ENCODE data around the gene PRDM13. TPM values are rescaled to one million over a fixed set of nuclear protein-coding genes. Genes with fewer than 3 reads are reported as not detected.
"Not testable (repeated sequence)": the region's sequence is repeated elsewhere in the genome, so short reads cannot be mapped to it uniquely, and the experiment has no call there.

PRDM13 gene
- total RNA-seq, 3 donors from 2014 or later: 0.13 TPM; not detected in 2

GRCh38 chr6:99608886-99609482 is 2.4 kb downstream of the PRDM13 start:
- Mint-ChIP-seq H3K4me1 (ENCODE audit: low read depth) (peaks cover 37% of the 10 kb centered on the region), H3K36me3 (ENCODE audit: insufficient read depth) (peaks cover 2% of the 10 kb centered on the region), H3K4me3 (no peak overlapping the region), H3K9me3 (no peaks in the 10 kb centered on the region), H3K27me3 (ENCODE audit: low read depth) (peaks cover 80% of the 10 kb centered on the region)
- DNase-seq (no peak), ATAC-seq (no peak)

- Mint-ChIP-seq H3K4me3 (no peak overlapping the region), H3K27me3 (ENCODE audit: low read depth) (peaks cover 79% of the 10 kb centered on the region)
- ATAC-seq: no peak
Measured at GRCh38 chr6:99609905-99610489, 3.4 kb downstream of the PRDM13 start.

GRCh38 chr6:99611148-99611547 is 4.5 kb downstream of the PRDM13 start:
- ATAC-seq (peak; percentile 61 to 67), DNase-seq (no peak)
- Mint-ChIP-seq H3K9me3 (no peaks in the 10 kb centered on the region), H3K4me1 (ENCODE audit: low read depth) (peaks cover 34% of the 10 kb centered on the region), H3K36me3 (ENCODE audit: insufficient read depth) (peaks cover 2% of the 10 kb centered on the region), H3K27me3 (ENCODE audit: low read depth) (peaks cover 77% of the 10 kb centered on the region), H3K4me3 (no peak overlapping the region)

More at GRCh38 chr6:99609905-99610489, 3.4 kb downstream of the PRDM13 start:
- Mint-ChIP-seq H3K4me1 (ENCODE audit: low read depth) (peaks cover 34% of the 10 kb centered on the region), H3K9me3 (no peaks in the 10 kb centered on the region), H3K36me3 (ENCODE audit: insufficient read depth) (peaks cover 2% of the 10 kb centered on the region)
- no peak for DNase-seq

- H3K4me1 Mint-ChIP-seq (ENCODE audit: low read depth): peaks cover 34% of the 10 kb centered on the region
- peaks cover 77% of the 10 kb centered on the region for H3K27me3 Mint-ChIP-seq (ENCODE audit: low read depth)
- DNase-seq: no peak
- no peak for ATAC-seq
- H3K9me3 Mint-ChIP-seq: no peaks in the 10 kb centered on the region
- H3K4me3 Mint-ChIP-seq: no peak overlapping the region
- peaks cover 2% of the 10 kb centered on the region for H3K36me3 Mint-ChIP-seq (ENCODE audit: insufficient read depth)
Measured at GRCh38 chr6:99612551-99613408, 6.1 kb downstream of the PRDM13 start.

GRCh38 chr6:99613409-99613704 is 6.7 kb downstream of the PRDM13 start:
- H3K36me3 Mint-ChIP-seq (ENCODE audit: insufficient read depth): peaks cover 2% of the 10 kb centered on the region
- H3K4me1 Mint-ChIP-seq (ENCODE audit: low read depth): peaks cover 32% of the 10 kb centered on the region
- peaks cover 77% of the 10 kb centered on the region for H3K27me3 Mint-ChIP-seq (ENCODE audit: low read depth)
- peak; percentile 57 to 64 for ATAC-seq
- no peaks in the 10 kb centered on the region for H3K9me3 Mint-ChIP-seq
- DNase-seq: no peak
- H3K4me3 Mint-ChIP-seq: no peak overlapping the region

- ATAC-seq (peak; percentile 67 to 72), DNase-seq (no peak)
- no peaks in the 10 kb centered on the region for H3K9me3 Mint-ChIP-seq
- H3K36me3 Mint-ChIP-seq (ENCODE audit: insufficient read depth): peaks cover 1% of the 10 kb centered on the region
- peak overlapping the region; percentile 63 for H3K4me3 Mint-ChIP-seq
- peaks cover 31% of the 10 kb centered on the region for H3K4me1 Mint-ChIP-seq (ENCODE audit: low read depth)
- H3K27me3 Mint-ChIP-seq (ENCODE audit: low read depth): peaks cover 75% of the 10 kb centered on the region
Measured at GRCh38 chr6:99613705-99614429, 7.2 kb downstream of the PRDM13 start.

GRCh38 chr6:99614430-99615186 is 8.0 kb downstream of the PRDM13 start:
- no peaks in the 10 kb centered on the region for H3K36me3 Mint-ChIP-seq (ENCODE audit: insufficient read depth)
- ATAC-seq (peak in 1 of 2 donors; percentile 19), DNase-seq (no peak)
- H3K27me3 Mint-ChIP-seq (ENCODE audit: low read depth): peaks cover 76% of the 10 kb centered on the region
- H3K9me3 Mint-ChIP-seq: no peaks in the 10 kb centered on the region
- H3K4me1 Mint-ChIP-seq (ENCODE audit: low read depth): peaks cover 28% of the 10 kb centered on the region
- peak overlapping the region; percentile 63 for H3K4me3 Mint-ChIP-seq

GRCh38 chr6:99617131-99617530 is 10.5 kb downstream of the PRDM13 start:
- H3K36me3 Mint-ChIP-seq (ENCODE audit: insufficient read depth): no peaks in the 10 kb centered on the region
- no peaks in the 10 kb centered on the region for H3K9me3 Mint-ChIP-seq
- peaks cover 9% of the 10 kb centered on the region for H3K4me1 Mint-ChIP-seq (ENCODE audit: low read depth)
- DNase-seq (no peak), ATAC-seq (no peak)
- H3K4me3 Mint-ChIP-seq: no peak overlapping the region
- peaks cover 80% of the 10 kb centered on the region for H3K27me3 Mint-ChIP-seq (ENCODE audit: low read depth)

GRCh38 chr6:99618649-99619408 is 12.2 kb downstream of the PRDM13 start:
- DNase-seq (no peak), ATAC-seq (no peak)
- H3K4me1 Mint-ChIP-seq (ENCODE audit: low read depth): peaks cover 9% of the 10 kb centered on the region
- H3K36me3 Mint-ChIP-seq (ENCODE audit: insufficient read depth): no peaks in the 10 kb centered on the region
- H3K27me3 Mint-ChIP-seq (ENCODE audit: low read depth): peaks cover 86% of the 10 kb centered on the region
- H3K4me3 Mint-ChIP-seq: no peak overlapping the region
- no peaks in the 10 kb centered on the region for H3K9me3 Mint-ChIP-seq

- H3K4me1 Mint-ChIP-seq (ENCODE audit: low read depth): peaks cover 8% of the 10 kb centered on the region
- peaks cover 88% of the 10 kb centered on the region for H3K27me3 Mint-ChIP-seq (ENCODE audit: low read depth)
- ATAC-seq (no peak), DNase-seq (no peak)
- H3K4me3 Mint-ChIP-seq: no peak overlapping the region
- no peaks in the 10 kb centered on the region for H3K36me3 Mint-ChIP-seq (ENCODE audit: insufficient read depth)
- no peaks in the 10 kb centered on the region for H3K9me3 Mint-ChIP-seq
Measured at GRCh38 chr6:99619409-99619762, 12.8 kb downstream of the PRDM13 start.

- H3K4me3 Mint-ChIP-seq; H3K4me1 Mint-ChIP-seq (ENCODE audit: low read depth); H3K36me3 Mint-ChIP-seq (ENCODE audit: insufficient read depth); DNase-seq; H3K9me3 Mint-ChIP-seq; ATAC-seq: not testable (repeated sequence)
- H3K27me3 Mint-ChIP-seq (ENCODE audit: low read depth): peaks cover 84% of the 10 kb centered on the region
Measured at GRCh38 chr6:99622044-99622443, 15.4 kb downstream of the PRDM13 start.

- H3K4me3 Mint-ChIP-seq: no peak overlapping the region
- H3K36me3 Mint-ChIP-seq (ENCODE audit: insufficient read depth): no peaks in the 10 kb centered on the region
- no peaks in the 10 kb centered on the region for H3K9me3 Mint-ChIP-seq
- no peak for ATAC-seq
- no peaks in the 10 kb centered on the region for H3K4me1 Mint-ChIP-seq (ENCODE audit: low read depth)
- no peak for DNase-seq
- peaks cover 31% of the 10 kb centered on the region for H3K27me3 Mint-ChIP-seq (ENCODE audit: low read depth)
Measured at GRCh38 chr6:99629293-99629692, 22.7 kb downstream of the PRDM13 start.

- DNase-seq: no peak
Measured at GRCh38 chr6:99637629-99638028, 31.0 kb downstream of the PRDM13 start.

More at GRCh38 chr6:99637629-99638028, 31.0 kb downstream of the PRDM13 start:
- peaks cover 6% of the 10 kb centered on the region for H3K36me3 Mint-ChIP-seq (ENCODE audit: insufficient read depth)
- H3K27me3 Mint-ChIP-seq (ENCODE audit: low read depth): peaks cover 23% of the 10 kb centered on the region
- ATAC-seq: no peak
- no peak overlapping the region for H3K4me3 Mint-ChIP-seq
- peaks cover 22% of the 10 kb centered on the region for H3K9me3 Mint-ChIP-seq
- H3K4me1 Mint-ChIP-seq (ENCODE audit: low read depth): no peaks in the 10 kb centered on the region

All from activated T-cell treated with anti-CD3 and anti-CD28 coated beads, Interleukin-2, amount 50 U/mL, for 4 hours (primary cell).